ENCODE measurements around the gene CHPT1.
"Not testable (repeated sequence)": the region's sequence is repeated elsewhere in the genome, so short reads cannot be mapped to it uniquely, and the experiment has no call there.

The CHPT1 gene

GRCh38 chr12:101720118-101720517 is 22.7 kb downstream of the CHPT1 start:
- DNase-seq (ENCODE audit: low read depth, low spot score): no peak

GRCh38 chr12:101722392-101722791 is 25.0 kb downstream of the CHPT1 start:
- no peak for DNase-seq (ENCODE audit: low read depth, low spot score)

GRCh38 chr12:101727098-101727497 is 29.7 kb downstream of the CHPT1 start:
- no peak for DNase-seq (ENCODE audit: low read depth, low spot score)

- no peak for DNase-seq (ENCODE audit: low read depth, low spot score)
Observed at GRCh38 chr12:101729842-101730241, 32.4 kb downstream of the CHPT1 start.

DNA sequence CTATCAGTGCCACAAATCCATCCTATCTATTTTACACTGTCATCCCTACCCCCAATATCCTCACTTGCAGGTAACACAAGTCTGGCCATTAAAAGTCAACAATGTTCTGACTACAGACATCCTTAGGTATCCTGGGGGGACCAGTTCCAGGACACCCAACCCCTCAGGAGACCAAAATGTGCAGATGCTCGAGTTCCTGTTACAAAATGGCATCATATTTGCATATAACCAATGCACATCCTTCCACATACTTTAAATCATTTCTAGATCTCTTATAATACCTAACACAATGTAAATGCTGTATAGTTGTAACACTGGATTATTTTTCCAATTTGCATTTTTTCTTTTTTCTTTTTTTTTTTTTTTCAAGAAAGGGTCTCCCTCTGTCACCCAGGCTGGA is 34.9 kb downstream of the CHPT1 start:
- no peak for DNase-seq (ENCODE audit: low read depth, low spot score)

DNA sequence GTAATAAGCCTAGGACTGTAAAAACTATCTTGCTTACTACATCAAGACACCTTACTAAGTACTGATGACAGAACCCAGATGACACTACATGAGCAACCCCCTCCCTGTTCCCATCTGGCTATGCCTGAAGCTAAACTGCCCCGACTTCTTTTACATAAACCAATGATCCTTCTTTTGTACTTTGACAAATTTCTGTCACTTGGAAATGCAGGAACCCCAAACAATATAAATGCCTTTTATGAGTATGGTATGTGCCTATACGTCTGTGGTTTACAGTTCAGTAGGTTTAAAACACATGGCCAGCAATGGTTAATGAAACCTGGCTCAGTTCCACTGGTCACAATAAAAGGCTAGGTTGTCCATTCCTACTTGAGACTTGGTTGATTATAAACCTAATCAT is 35.7 kb downstream of the CHPT1 start:
- no peak for DNase-seq (ENCODE audit: low read depth, low spot score)

GRCh38 chr12:101734482-101734881 is 37.0 kb downstream of the CHPT1 start:
- not testable (repeated sequence) for DNase-seq (ENCODE audit: low read depth, low spot score)

GRCh38 chr12:101737476-101737875 is 40.0 kb downstream of the CHPT1 start:
- no peak for DNase-seq (ENCODE audit: low read depth, low spot score)

DNA sequence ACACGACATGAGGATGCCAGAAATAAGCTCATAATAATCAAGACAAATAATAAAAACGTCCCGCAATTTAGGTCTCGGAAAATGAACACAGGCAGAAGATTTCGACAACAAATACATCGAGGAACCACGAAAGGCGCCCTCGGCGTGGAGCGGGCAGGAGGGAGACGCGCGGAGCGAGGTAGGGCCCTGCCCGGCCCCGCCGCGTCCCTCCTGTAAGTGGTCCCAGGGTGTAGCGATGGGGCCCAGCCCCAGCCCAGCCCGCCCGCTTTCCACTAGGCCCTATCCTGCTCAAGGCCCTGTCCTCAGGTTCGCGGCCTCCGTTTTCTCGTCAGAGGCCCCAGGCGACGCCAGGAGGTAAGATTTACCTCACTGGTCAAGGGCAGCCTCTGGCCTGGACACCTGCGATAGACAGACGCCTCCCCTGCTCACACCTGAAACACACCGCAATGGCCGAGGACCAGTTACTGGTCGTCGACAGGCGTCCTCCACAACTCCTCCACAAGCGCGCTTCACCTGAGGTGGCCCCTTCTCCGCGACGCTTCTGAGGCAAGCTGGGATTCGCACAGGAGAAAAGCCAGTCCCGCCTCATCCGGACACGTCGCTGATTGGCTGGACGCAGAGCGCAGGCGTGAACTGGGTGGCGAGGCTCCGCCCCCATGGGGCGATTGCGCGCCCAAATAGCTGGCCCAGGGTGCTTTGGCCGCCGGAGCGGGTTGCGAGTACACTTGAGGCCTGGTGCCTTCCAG is 41.7 kb downstream of the CHPT1 start, which contains the start of gene SYCP3:
Gene SYCP3, minus strand, starts transcription at position 543 of the 746 bp plus-strand sequence. CDS start 1,527 bp downstream, outside the sequence.
- DNase-seq (ENCODE audit: low read depth, low spot score): no peak

- DNase-seq (ENCODE audit: low read depth, low spot score): no peak
Observed at GRCh38 chr12:101740566-101740965, 43.1 kb downstream of the CHPT1 start.

DNA sequence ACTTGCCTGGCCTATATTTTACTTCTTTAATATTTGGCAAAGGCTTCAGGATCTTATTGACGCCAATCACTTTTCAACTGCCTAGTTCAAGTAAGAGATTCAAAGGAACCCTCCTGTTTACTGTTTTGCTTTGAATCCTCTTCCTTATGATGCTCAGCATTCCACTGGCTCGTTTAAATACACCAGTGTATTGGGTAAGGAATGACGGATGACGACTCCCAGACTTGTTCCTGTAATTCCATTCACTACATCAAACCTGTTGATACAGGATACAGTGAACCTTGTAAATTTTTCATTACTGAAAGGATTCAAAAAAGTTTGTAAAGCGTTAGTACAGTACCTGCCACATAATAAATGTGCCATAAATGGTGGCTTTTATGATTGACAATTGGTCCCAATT is 43.5 kb downstream of the CHPT1 start:
- DNase-seq (ENCODE audit: low read depth, low spot score): no peak

DNA sequence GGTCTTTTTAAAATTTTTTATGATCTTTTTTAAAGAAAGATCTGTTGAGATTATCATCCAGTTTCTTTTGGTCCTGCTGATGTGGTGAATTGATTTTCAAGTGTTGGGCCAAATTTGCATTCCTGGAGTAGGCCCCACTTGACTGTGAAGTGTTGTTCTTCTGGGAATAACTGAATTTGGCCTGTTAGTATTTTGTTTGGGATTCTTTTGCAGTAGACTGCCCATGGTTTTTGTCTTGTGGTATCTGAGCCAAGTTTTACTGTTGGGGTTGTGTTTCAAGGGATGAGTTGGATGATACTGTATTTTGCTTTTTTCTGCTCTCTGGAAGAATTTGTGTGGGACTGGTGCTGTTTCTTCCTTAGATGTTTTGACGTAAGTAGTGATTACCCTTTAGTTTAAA is 45.8 kb downstream of the CHPT1 start:
- no peak for DNase-seq (ENCODE audit: low read depth, low spot score)

- DNase-seq (ENCODE audit: low read depth, low spot score): no peak
Observed at GRCh38 chr12:101743724-101744472, 46.5 kb downstream of the CHPT1 start.

GRCh38 chr12:101745481-101745880 is 48.0 kb downstream of the CHPT1 start:
- DNase-seq (ENCODE audit: low read depth, low spot score): no peak

DNA sequence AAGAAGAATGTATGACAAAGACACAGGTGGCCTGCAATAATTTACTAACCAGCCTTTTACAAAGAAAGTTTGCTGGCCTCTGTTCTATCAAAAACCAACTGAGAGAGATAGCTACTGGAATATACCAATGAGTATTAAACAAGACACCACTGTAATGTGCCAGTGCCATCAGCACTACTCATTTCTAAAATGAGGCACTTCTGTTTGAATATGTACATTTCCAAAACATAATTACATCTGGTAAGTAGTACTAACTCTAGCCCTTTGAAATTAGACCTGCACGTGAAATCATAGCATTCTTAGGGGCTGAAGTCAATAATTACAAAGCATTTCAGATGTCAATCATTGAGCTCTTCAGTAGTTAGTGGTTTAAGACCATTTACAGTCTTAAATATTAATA is 48.8 kb downstream of the CHPT1 start:
- DNase-seq (ENCODE audit: low read depth, low spot score): no peak

DNA sequence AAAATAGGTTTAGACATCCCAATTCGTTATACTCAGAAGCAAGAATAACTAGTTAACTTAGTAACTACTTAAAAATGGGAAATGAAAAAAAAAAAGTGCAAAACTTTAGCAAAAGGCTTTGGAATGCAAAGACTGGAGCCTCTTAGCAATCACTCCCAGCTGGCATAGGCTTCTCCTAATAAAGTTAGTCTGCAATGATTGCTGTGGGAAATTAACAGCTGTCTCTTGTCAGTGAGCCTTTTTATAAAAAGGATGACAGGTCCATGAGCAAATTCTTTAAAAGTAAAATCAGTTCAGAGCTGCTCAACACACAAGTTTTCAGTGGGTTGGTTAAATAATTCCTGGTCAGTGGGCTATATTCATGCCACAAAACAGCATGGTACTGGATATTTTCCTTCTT is 49.2 kb downstream of the CHPT1 start:
- DNase-seq (ENCODE audit: low read depth, low spot score): no peak

DNA sequence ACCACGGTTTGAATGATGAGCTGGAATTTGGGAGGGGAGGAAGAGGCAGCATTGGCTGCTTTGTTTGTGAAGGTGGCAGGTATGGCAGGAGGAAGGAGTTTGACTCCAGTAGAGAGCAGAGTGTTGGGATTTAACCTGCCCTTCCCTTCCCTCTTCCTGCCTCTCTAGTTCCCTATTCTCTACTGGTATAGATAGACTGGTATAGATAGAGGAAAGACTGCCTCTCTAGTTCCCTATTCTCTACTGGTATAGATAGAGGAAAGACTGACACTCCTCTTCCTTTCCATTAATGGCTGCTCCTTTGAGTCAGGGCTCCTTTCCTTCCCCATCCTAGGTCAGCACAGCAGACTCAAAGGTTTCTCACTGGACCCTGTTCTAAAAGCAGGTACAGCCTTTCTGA is 50.3 kb downstream of the CHPT1 start:
- DNase-seq (ENCODE audit: low read depth, low spot score): no peak

GRCh38 chr12:101748907-101749306 is 51.5 kb downstream of the CHPT1 start:
- no peak for DNase-seq (ENCODE audit: low read depth, low spot score)

DNA sequence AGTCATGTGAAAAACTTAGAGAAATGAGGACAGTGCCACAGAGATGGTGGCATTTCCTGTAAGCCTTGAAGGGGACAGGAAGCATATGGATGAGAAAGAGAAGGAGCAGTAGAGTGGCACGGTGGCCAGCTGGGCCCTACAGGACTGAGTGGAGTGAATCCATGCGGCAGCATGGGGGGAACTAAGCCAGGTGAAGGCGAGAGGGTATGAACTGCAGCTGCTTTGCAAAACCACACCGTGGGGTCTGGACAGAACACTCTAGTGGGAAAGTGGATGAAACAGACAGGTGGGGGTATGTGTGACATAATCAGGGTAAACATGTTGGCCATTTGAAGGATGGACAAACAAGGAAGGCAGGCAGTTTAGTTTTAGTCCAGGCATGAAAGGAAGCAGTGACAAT is 52.2 kb downstream of the CHPT1 start:
- no peak for DNase-seq (ENCODE audit: low read depth, low spot score)

DNA sequence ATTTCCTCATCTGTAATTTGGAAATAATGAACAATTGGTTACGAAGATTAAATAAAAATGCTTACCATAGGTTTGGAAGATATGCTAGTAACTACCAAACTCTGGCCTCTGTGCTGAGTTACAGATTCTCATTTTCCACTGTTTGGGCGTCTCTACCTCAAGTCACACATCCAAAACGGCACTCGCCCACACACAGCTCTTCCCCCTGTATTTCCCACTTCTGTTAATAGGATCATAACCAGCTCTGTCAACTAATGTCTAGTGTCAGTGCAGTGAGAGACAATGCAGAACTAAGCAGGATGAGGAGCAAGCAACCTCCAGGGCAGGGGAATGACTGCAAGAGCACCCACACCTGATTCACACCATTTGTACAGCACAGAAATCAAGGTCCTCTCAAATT is 52.7 kb downstream of the CHPT1 start:
- DNase-seq (ENCODE audit: low read depth, low spot score): no peak

- no peak for DNase-seq (ENCODE audit: low read depth, low spot score)
Observed at GRCh38 chr12:101759396-101760047, 62.1 kb downstream of the CHPT1 start.

- DNase-seq (ENCODE audit: low read depth, low spot score): no peak
Observed at GRCh38 chr12:101761350-101761749, 63.9 kb downstream of the CHPT1 start.

DNA sequence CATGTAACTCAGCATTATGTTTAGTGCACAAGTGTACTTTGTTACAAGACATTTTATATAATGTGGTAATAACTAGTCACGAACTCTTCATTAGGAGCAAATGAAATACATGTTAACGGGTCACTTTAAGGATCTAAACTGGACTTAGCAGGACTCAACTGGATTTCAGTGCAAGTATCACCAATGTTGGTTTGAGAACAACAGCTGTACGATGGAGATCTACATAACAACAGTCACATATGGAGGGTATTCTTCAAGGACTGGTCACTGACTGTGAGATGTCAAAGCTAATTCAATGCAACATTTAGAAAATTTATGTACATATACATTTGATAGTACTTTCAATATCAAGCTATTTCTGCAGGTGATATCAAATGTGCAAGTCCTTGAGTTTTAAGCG is 64.3 kb downstream of the CHPT1 start:
- no peak for DNase-seq (ENCODE audit: low read depth, low spot score)

All from activated naive CD8-positive, alpha-beta T cell treated with anti-CD3 and anti-CD28 coated beads, Interleukin-2, amount 50 U/mL, for 16 hours (primary cell).